ENCODE measurements around the gene HJURP.

DNA sequence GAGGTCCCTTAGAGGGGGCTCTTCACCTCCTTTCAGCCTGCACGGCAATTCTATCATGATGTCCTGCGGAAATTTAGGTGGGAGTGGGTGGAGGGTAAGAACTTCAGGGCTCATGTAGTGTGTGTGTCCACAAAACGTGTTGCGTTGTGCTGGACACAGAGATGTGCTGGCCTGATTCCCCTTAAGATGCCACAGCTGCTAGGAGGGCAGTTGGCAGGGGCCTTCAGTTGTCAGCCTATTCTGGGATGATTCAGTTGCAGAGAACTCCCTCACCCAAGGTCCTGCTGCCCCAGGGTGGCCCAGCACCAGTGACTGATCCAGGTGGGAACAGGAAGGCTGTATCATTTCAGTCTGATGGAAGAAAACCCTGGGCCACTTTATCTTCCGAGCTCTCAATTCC lies 1.0 kb upstream of the HJURP start:
- no peak for TF ChIP-seq CTCF (IDR thresholded peaks at IDR 0.05)
- TF ChIP-seq EZH2 (IDR thresholded peaks at IDR 0.05), result no peak

Data from neural progenitor cell (in vitro differentiated cells).